CD1c-positive myeloid dendritic cell (primary cell): Measurements from ENCODE around the gene SAFB.
"Not testable (repeated sequence)": the region's sequence is repeated elsewhere in the genome, so short reads cannot be mapped to it uniquely, and the experiment has no call there.

ENCODE experiments used
- DNase-seq: peaks from one replicate; pipeline ENCODE4 v3.0.0-alpha.2; 2016; ENCODE audit errors: extremely low spot score

The SAFB gene

GRCh38 chr19:5697022-5697889 lies 74.4 kb downstream of the SAFB start:
- DNase-seq = no peak

- no peak for DNase-seq
Measured at GRCh38 chr19:5697890-5698634, 75.2 kb downstream of the SAFB start.

DNA sequence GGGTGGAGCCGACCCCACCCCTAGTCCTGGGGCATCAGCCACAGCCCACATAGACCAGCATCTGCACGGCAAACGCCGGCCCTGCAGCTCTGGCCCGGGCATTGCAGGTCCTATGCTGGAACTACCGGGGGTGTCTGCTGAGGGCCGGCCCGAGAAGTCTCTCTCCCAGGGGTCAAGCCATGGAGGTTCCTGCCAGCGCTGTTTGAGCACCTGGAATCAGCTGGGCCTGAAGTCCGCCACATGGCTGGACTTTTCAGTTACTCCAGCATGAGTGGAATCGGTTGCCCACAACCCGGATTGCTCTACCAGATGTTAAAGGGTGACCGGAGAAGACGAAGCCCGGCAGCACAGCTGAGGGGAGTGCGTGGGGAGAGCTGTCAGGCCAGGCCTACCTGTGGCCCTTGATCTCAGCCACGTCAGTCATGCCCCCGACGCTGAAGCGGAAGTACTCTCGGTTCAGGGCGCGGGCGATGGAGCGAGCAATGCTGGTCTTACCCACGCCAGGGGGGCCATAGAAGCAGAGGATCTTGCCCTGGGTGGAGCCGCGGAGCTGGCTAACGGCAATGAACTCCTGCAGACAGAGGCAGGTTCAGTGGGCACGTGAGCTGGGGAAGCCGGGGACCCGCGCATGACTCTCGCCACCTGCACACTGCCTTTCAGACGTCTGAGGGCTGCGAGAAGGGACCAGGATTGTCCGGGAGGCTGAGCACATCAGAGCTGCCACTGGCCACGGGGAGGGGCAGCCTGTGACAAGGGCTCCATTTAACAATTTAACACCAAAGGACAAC lies 75.9 kb downstream of the SAFB start:
- DNase-seq = no peak

DNA sequence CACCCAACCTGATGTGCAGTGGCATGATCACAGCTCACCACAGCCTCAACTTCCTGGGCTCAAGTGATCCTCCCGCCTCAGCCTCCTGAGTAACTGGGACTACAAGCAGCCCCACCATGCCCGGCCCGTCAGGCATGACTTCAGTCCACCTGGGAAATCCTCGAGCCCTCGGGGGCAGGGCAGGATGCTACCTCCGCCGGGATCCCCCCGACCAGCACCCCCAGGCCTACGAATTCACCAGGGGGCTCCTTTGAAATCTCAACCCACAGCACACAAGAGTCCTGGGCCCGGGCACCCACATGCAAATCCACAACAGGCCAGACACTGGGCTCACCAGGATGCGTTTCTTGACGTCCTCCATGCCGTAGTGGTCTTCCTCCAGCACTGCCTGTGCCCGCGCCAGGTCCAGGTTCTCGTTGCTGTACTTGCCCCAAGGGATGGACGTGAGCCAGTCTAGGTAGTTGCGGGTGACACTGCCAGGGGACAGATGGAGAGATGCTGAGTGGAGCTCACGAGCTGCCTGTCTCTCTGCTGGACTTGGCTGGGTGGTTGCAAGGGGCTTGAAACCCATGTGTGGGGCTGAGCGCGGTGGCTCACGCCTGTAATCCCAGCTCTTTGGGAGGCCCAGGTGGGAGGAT lies 77.7 kb downstream of the SAFB start:
- no peak for DNase-seq

GRCh38 chr19:5702053-5702410 lies 79.1 kb downstream of the SAFB start:
- not testable (repeated sequence) for DNase-seq

- no peak for DNase-seq
Measured at GRCh38 chr19:5703819-5704818, 81.2 kb downstream of the SAFB start.

DNA sequence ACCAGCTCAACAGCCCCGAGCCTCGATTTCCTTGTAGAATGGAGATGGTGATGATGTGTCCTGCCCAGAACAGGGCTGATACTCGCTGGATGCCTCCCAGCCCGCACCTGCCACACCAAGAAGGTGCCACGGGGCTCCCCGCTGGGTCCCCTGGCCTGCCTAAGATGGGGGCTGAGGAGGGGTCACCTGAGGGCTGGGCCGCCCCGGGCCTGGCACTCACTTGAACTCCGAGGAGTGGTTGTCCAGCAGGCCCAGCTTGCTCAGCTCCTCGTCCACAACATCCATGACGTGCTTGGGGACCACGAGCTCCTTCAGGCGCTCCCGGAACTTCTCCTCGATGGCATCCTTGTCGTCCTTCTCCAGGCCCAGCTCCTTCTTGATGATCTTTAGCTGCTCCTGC lies 82.7 kb downstream of the SAFB start:
- DNase-seq = no peak

GRCh38 chr19:5706876-5707573 lies 84.1 kb downstream of the SAFB start:
- no peak for DNase-seq

GRCh38 chr19:5707576-5708575 lies 85.0 kb downstream of the SAFB start:
- DNase-seq = no peak

DNA sequence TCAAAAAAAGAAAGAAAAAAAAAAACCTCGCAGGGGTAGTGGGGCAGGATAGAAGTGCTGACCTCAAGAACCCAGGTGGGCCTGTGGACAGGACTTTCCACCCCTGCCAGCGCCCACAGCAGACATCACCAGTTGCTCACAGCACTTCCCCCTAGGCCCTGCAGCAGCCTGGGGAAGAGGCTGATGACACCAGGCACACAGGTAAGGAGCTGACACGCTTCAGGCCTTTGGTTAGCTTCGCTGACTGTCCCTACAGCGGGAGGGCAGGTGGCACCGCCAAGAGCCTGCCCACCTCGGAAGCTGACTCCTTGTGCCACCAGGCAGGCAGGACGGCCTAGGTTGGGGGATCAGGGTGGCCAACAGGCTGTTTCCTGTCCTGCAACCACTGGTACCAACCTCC lies 88.1 kb downstream of the SAFB start:
- DNase-seq = no peak

- DNase-seq = no peak
Measured at GRCh38 chr19:5711713-5712161, 88.9 kb downstream of the SAFB start.

- DNase-seq = no peak
Measured at GRCh38 chr19:5713228-5713627, 90.3 kb downstream of the SAFB start.

- DNase-seq = no peak
Measured at GRCh38 chr19:5714816-5715215, 91.9 kb downstream of the SAFB start.

- DNase-seq = peak; percentile 16
Measured at GRCh38 chr19:5717215-5717935, 94.5 kb downstream of the SAFB start.
